Pancreas (tissue), 10 donors: ENCODE results near the gene CYB5B. TPM values are rescaled to one million over a fixed set of nuclear protein-coding genes. Genes with fewer than 3 reads are reported as not detected.
A peak's percentile ranks its signal among the peaks of the same experiment; 100 is the strongest.

ENCODE experiments used
- ATAC-seq, 4 donors: fragments of 200-7000 bp; cut with Tn5 transposase; one replicate each; pipeline versions ENCODE4 v1.8.0 to v1.9.1; 2020; ENCODE audit warnings: mild to moderate bottlenecking in 4 of 4, moderate library complexity in 4 of 4
- DNase-seq, 6 donors: peaks; one replicate each; pipeline ENCODE4 v3.0.0-alpha.2; 2020
- FAIRE-seq: peaks from 2 replicates; lab custom pipeline; 2012; peaks lifted over from hg19 to GRCh38; lab: Jason Lieb, UNC
- H3K27ac ChIP-seq, 4 donors: fragments of 200-600 bp; sonication (generic); 1 replicate in 3 of 4; 2 replicates in 1 of 4; pipeline versions ENCODE4 v1.5.0 to v1.8.0; 2020
- H3K27me3 ChIP-seq, 4 donors: fragments of 200-600 bp; one replicate each; pipeline ENCODE4 v1.8.0; 2021
- H3K36me3 ChIP-seq, 3 donors: fragments of 200-600 bp; sonication (generic) in 1 of 3; one replicate each; pipeline versions ENCODE4 v1.5.0 to v1.8.0; 2020 to 2021
- H3K4me1 ChIP-seq, 3 donors: fragments of 200-600 bp; one replicate each; pipeline ENCODE4 v1.8.0; 2021
- H3K4me3 ChIP-seq, 4 donors: fragments of 200-600 bp; sonication (generic) in 2 of 4; one replicate each; pipeline versions ENCODE4 v1.5.0 to v1.8.0; 2020 to 2021
- H3K9me3 ChIP-seq, 4 donors: fragments of 200-600 bp; one replicate each; pipeline ENCODE4 v1.8.0; 2021
- CTCF ChIP-seq, 4 donors: fragments of 200-600 bp; sonication (generic) in 3 of 4; IDR thresholded peaks; one replicate each; pipeline versions ENCODE4 v1.5.0 to v1.8.0; 2021; ENCODE audit warnings: antibody characterized with exemption in 4 of 4
- WGBS, 2 donors: extraction: QIAGEN DNeasy Blood & Tissue Kit; methylation state at CpG; one replicate each; pipeline ENCODE4 v1.1.7; 2013; 5-methylcytosine and 5-hydroxymethylcytosine counted together
- intact Hi-C, 3 donors: fragments of 100-400 bp; cut with DNase I; formaldehyde crosslinking; loops; one replicate each; pipeline versions ENCODE4 v1.11.1 to v1.14.2; 2022
- polyA plus RNA-seq, 2 donors: library from polyadenylated mRNA; stranded (reverse); fragments of 200-250 nt; gene quantifications; one replicate each; pipeline ENCODE4 v1.2.3, GENCODE V29; 2013
- total RNA-seq, 6 donors: library from RNA; stranded (reverse); fragmentation: NEBNext Ultra II Directional in 4 of 6; extraction: Animal tissue kit (Norgen Biotek cat#: 25700) in 4 of 6; gene quantifications; one replicate each; pipeline versions ENCODE4 v1.2.1 to v1.2.4, GENCODE V29; 2021 to 2023
- donor health status: healthy with polysubstance abuse.
- donor health status: DM: no; HTN: no; CAD: no; lungs with moderate emphysema.
- donor health status: DM: no; HTN: no; CAD: no.
- donor health status: control.
- donor health status: control.
- donor health status: Bipolar disorder and iron deficiency.
- donor health status: DM: yes; HTN: yes; CAD: no.
- donor health status: DM: no; HTN: no; CAD: no.
- donor health status: DM: no; HTN: no; CAD: no.
- donor health status: DM: yes; HTN: yes; CAD: no.

Gene CYB5B
- total and polyA plus RNA-seq, 8 donors, result 16.0 to 38.1 (median 24.5) TPM

- H3K4me1 ChIP-seq, result no peaks in the 10 kb centered on the region
- no peaks in the 10 kb centered on the region for H3K9me3 ChIP-seq
- WGBS, 2 donors, result 79 to 80% methylated on average over 10 of the region's 10 CpGs
- intact Hi-C loops, result no loop called here
- no peak overlapping the region for H3K4me3 ChIP-seq
- ATAC-seq (peak in 2 of 4 donors; percentile 44 to 61), FAIRE-seq (no peak), DNase-seq (peak in 2 of 6 donors; percentile 4 to 30)
- no peak overlapping the region for H3K27ac ChIP-seq
- no peak for TF ChIP-seq CTCF (IDR thresholded peaks at IDR 0.05)
- H3K27me3 ChIP-seq, result no peaks in the 10 kb centered on the region
- no peaks in the 10 kb centered on the region for H3K36me3 ChIP-seq
These were observed 58.1 kb downstream of the CYB5B start for GRCh38 chr16:69482410-69482991.

GRCh38 chr16:69483611-69484010 lies 59.2 kb downstream of the CYB5B start:
- ATAC-seq, result no peak
- Histone ChIP-seq H3K27ac (no peak overlapping the region), H3K9me3 (no peaks in the 10 kb centered on the region), H3K4me3 (no peak overlapping the region), H3K36me3 (no peaks in the 10 kb centered on the region), H3K27me3 (no peaks in the 10 kb centered on the region), H3K4me1 (no peaks in the 10 kb centered on the region)
- no peak for DNase-seq
- no peak for TF ChIP-seq CTCF (IDR thresholded peaks at IDR 0.05)
- 82 to 91% methylated on average over 5 of the region's 5 CpGs for WGBS, 2 donors
- no peak for FAIRE-seq
- intact Hi-C loops, result no loop called here

- DNase-seq (no peak), ATAC-seq (no peak), FAIRE-seq (no peak)
- Histone ChIP-seq H3K36me3 (no peaks in the 10 kb centered on the region), H3K4me3 (no peak overlapping the region), H3K9me3 (no peaks in the 10 kb centered on the region), H3K27me3 (no peaks in the 10 kb centered on the region), H3K27ac (no peak overlapping the region), H3K4me1 (no peaks in the 10 kb centered on the region)
- 81 to 91% methylated on average over 2 of the region's 2 CpGs for WGBS, 2 donors
- intact Hi-C loops, result no loop called here
- no peak for TF ChIP-seq CTCF (IDR thresholded peaks at IDR 0.05)
These were observed 60.9 kb downstream of the CYB5B start for GRCh38 chr16:69485361-69485760.

GRCh38 chr16:69485816-69486215 lies 61.4 kb downstream of the CYB5B start:
- Histone ChIP-seq H3K27me3 (no peaks in the 10 kb centered on the region), H3K4me1 (no peaks in the 10 kb centered on the region), H3K9me3 (no peaks in the 10 kb centered on the region), H3K27ac (no peak overlapping the region), H3K36me3 (no peaks in the 10 kb centered on the region), H3K4me3 (no peak overlapping the region)
- WGBS, 2 donors, result 82 to 84% methylated on average over 6 of the region's 6 CpGs
- DNase-seq (no peak), FAIRE-seq (no peak), ATAC-seq (no peak)
- no peak for TF ChIP-seq CTCF (IDR thresholded peaks at IDR 0.05)
- intact Hi-C loops, result no loop called here

GRCh38 chr16:69486272-69486671 lies 61.9 kb downstream of the CYB5B start:
- no peaks in the 10 kb centered on the region for H3K9me3 ChIP-seq
- no peaks in the 10 kb centered on the region for H3K36me3 ChIP-seq
- no peak for DNase-seq
- no peaks in the 10 kb centered on the region for H3K27me3 ChIP-seq
- no peak for TF ChIP-seq CTCF (IDR thresholded peaks at IDR 0.05)
- no peak overlapping the region for H3K4me3 ChIP-seq
- H3K27ac ChIP-seq, result no peak overlapping the region
- FAIRE-seq, result no peak
- intact Hi-C loops, result no loop called here
- H3K4me1 ChIP-seq, result no peaks in the 10 kb centered on the region
- WGBS, 2 donors, result 75 to 77% methylated on average over 5 of the region's 5 CpGs
- no peak for ATAC-seq
